Activated T-cell treated with anti-CD3 and anti-CD28 coated beads, Interleukin-2, amount 50 U/mL, for 24 hours (primary cell): ENCODE measurements around the gene MAPKBP1.

ENCODE experiments used
- DNase-seq: peaks from one replicate; pipeline ENCODE4 v3.0.0-alpha.2; 2020
- H3K27ac Mint-ChIP-seq: 2 replicates; pipeline ENCODE4 v1.8.0; 2020; ENCODE audit warnings: mild to moderate bottlenecking, mixed read lengths
- H3K27me3 Mint-ChIP-seq: 2 replicates; pipeline ENCODE4 v1.8.0; 2020; ENCODE audit warnings: mixed read lengths
- H3K36me3 Mint-ChIP-seq: 2 replicates; pipeline ENCODE4 v1.8.0; 2020; ENCODE audit warnings: low read depth, mixed read lengths
- H3K4me1 Mint-ChIP-seq: 2 replicates; pipeline ENCODE4 v1.8.0; 2020; ENCODE audit warnings: low read depth, mixed read lengths
- H3K4me3 Mint-ChIP-seq: 2 replicates; pipeline ENCODE4 v1.8.0; 2020; ENCODE audit warnings: mild to moderate bottlenecking, moderate library complexity, mixed read lengths
- H3K9me3 Mint-ChIP-seq: 2 replicates; pipeline ENCODE4 v1.8.0; 2020; ENCODE audit warnings: mixed read lengths

The MAPKBP1 gene

DNA sequence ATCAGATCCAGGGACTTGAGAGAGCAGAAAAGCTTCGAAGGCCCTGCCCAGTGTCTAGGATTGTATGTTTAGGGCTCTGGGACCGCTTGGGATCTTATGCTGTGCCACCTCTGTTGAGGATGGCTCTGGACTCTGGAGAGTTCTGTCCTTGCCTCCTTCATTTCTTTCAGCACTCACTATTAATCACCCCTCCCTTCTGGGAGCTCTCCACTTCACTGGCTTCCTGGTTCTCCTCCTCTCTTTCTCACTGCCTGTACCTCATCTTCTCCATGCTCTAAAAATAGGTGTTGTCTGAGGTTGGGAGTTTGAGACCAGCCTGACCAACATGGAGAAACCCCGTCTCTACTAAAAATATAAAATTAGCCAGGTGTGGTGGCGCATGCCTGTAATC is 17.3 kb downstream of the MAPKBP1 start:
- Mint-ChIP-seq H3K4me3 (no peak overlapping the region), H3K36me3 (no peaks in the 10 kb centered on the region), H3K27ac (no peak overlapping the region), H3K4me1 (peaks cover 52% of the 10 kb centered on the region), H3K9me3 (no peaks in the 10 kb centered on the region), H3K27me3 (no peaks in the 10 kb centered on the region)
- DNase-seq, result no peak

DNA sequence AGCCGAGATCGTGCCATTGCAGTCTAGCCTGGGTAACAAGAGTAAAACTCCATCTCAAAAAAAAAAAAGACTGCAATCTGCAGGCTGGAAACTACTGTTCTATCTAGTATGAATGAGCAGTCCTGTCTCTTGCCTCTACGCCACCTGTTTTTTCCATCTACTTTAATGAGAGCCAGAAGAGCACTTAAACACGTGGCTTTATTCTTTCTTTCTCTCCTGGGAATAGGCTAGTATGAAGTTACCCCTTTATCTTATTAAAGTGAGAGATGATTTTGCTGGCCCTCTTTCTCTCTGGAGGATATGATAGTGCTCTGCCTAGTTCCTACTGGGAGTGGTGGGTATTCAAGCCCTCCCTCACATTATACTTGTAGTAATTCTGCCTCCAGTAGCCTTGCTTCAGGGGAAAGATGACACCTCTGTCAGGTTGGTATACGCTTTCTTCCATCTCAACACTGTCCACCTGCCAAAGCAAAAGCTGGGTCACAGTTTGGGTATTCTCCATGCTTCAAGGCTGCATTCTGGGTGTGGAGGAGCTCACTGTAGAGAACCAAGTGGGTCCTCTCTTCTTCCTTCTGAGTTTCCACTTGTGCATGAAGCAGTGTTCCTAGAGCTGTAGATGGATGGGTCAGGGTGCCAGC is 17.8 kb downstream of the MAPKBP1 start:
- no peak overlapping the region for H3K27ac Mint-ChIP-seq
- H3K4me3 Mint-ChIP-seq, result no peak overlapping the region
- H3K4me1 Mint-ChIP-seq, result peaks cover 52% of the 10 kb centered on the region
- no peak for DNase-seq
- no peaks in the 10 kb centered on the region for H3K9me3 Mint-ChIP-seq
- no peaks in the 10 kb centered on the region for H3K36me3 Mint-ChIP-seq
- no peaks in the 10 kb centered on the region for H3K27me3 Mint-ChIP-seq

DNA sequence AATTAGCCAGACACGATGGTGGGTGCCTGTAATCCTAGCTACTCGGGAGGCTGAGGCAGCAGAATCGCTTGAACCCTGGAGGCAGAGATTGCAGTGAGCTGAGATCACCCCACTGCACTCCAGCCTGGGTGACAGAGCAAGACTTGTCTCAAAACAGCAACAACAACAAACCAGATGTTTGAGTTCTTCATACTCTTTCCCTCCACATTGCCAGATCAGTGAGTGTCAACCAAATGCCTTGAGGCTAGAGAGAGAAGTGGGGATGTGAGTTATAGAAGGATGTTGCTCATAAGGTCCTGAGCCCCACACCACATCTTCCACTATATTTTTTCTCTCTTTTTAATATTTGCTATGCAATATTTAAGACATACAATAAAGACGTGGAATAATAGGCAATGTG is 19.8 kb downstream of the MAPKBP1 start:
- H3K4me3 Mint-ChIP-seq, result no peak overlapping the region

DNA sequence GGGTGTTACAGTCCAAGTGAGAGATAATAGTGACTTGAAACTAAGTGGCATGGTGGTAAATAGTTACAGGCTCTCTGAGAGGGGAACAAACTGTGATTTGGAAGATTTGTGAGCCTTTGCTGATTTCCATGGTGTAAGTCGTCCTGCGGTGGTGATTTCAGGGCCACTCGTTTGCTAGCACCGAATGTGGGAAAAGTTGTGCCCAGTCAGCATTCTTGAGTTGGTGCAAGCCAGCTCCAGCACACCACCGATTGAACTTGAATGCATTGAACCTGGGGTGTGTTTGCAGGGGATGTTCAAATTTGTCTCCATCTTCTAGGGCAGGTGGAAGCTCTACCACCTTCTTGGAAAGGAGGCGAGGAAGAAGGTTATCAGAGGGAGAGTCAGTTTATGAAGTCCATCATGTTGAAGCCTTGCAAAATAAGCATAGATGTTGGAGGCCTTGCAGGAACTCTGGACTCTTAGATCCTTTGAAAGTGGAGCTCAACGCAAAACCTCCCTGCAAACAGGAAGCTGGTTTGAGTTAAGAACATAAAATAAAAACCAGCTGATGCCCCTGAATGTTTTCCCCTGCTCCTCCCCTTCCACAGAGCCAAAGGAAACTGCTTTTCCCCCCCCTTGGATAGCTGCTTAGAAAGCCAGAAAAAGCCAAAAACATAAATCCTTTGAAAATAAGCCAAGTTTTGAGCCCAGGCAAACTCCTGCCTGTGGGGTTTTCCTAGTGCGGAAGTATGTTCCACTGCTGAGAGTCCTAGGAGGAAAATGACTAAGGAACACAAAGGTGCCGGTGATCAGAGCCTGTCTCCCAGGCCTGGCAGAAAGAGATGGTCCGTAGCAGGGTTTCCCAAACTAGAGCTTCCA is 21.9 kb downstream of the MAPKBP1 start:
- H3K36me3 Mint-ChIP-seq, result peaks cover 19% of the 10 kb centered on the region
- H3K27ac Mint-ChIP-seq, result peak overlapping the region; percentile 31
- H3K9me3 Mint-ChIP-seq, result no peaks in the 10 kb centered on the region
- H3K4me1 Mint-ChIP-seq, result peaks cover 26% of the 10 kb centered on the region
- no peaks in the 10 kb centered on the region for H3K27me3 Mint-ChIP-seq
- DNase-seq, result no peak
- no peak overlapping the region for H3K4me3 Mint-ChIP-seq

More for the DNA sequence above, 19.8 kb downstream of the MAPKBP1 start:
- no peak for DNase-seq
- no peaks in the 10 kb centered on the region for H3K27me3 Mint-ChIP-seq
- no peaks in the 10 kb centered on the region for H3K36me3 Mint-ChIP-seq
- no peaks in the 10 kb centered on the region for H3K9me3 Mint-ChIP-seq
- H3K27ac Mint-ChIP-seq, result no peak overlapping the region
- H3K4me1 Mint-ChIP-seq, result peaks cover 46% of the 10 kb centered on the region

DNA sequence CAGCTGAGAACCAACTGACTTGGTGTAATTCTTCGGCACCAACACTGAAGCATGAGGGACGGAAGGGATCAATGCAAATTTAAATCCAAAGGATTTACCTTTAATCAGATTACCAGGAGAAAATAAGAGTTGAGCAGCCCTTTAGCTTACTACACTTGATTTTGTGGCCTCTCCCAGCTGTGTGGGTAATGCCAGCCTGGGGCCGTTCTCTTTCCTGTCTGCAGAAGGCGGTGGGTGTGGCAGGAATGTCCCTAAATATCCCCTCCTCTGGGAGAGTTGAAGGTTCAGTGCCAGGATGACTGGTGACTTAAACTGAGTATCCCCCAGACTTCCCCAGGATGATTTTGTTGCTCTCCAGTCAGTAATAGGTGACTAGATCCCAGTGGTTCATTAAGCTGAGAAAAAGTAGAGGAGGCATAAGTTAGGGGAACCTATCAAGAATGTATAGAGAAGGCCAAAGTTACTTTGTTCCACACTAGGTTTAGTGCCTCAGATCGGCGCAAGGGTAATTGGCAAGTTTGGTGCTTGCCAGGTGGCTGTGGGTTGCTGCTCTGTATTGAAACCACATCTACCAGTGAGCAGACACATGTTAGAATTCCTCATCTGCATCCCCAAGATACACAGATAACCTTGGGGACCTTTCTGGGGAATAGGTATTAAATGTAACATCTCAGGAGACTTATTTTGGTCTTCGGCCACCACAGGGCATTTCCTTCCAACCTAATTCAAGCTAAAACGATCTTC is 23.1 kb downstream of the MAPKBP1 start:
- Mint-ChIP-seq H3K4me1 (peaks cover 19% of the 10 kb centered on the region), H3K9me3 (no peaks in the 10 kb centered on the region), H3K4me3 (no peak overlapping the region), H3K27me3 (no peaks in the 10 kb centered on the region), H3K36me3 (peaks cover 21% of the 10 kb centered on the region), H3K27ac (no peak overlapping the region)
- DNase-seq, result no peak

DNA sequence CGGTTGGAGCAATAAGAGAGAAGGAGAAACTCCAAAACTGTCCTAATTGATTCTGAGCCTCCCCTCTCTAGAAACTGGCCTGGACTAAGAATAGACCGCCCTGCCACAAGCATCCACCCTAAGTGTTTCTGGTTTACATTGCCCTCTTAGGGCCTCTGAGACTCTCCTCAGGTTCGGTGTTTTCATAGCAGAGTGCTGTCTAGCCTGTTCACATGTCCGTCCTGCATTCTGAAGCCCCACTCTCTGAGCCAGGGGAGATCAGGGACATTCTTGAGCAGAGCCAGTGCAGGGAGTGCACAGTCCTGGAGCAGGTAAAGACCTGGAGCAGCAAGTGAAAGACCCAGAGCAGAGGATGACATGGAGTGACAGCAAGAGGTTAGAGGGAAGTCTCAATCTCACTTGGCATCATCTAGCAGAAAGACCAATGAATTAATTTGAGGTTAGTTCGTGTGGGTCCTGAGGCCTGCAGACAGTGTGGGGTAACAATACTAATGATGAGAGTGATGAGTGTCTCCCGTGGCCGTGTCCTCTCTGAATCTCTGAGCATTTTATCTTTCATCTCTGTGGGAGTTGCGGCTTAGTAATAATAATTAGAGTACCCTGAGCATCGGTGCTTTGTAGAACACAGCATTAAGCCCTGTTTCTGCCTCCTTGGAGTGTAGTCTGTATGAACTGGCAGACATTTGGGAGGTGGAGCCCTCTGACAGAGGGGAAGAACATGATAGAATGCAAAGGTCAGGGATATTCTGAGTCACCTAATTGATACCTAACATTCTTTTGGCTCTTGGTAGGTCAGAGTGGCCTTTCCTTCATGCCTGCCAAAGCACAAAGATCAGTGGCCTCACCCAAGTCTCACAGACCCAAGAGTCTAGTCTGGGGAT is 24.6 kb downstream of the MAPKBP1 start:
- DNase-seq, result no peak
- Mint-ChIP-seq H3K9me3 (no peaks in the 10 kb centered on the region), H3K4me3 (no peak overlapping the region), H3K4me1 (peaks cover 17% of the 10 kb centered on the region), H3K27ac (peak overlapping the region; percentile 24), H3K27me3 (no peaks in the 10 kb centered on the region), H3K36me3 (peaks cover 21% of the 10 kb centered on the region)

DNA sequence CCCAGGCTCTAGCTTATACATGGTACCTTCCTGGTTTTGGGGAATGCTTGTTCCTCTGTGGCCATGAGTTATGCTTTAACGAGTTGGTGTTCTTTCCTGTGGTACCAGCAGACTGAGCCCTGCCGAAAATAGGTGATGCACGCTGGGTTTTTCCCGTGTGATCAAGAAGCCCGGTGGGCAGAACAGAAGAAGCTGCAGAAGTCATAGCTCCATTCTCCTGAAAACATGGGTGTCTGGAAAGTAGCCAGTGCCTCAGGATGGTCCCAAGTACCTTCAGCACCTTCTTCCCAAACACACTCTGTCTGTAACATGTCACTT is 25.2 kb downstream of the MAPKBP1 start:
- Mint-ChIP-seq H3K36me3 (peaks cover 21% of the 10 kb centered on the region), H3K9me3 (no peaks in the 10 kb centered on the region), H3K27me3 (no peaks in the 10 kb centered on the region), H3K4me3 (no peak overlapping the region), H3K4me1 (peaks cover 16% of the 10 kb centered on the region), H3K27ac (no peak overlapping the region)
- no peak for DNase-seq

DNA sequence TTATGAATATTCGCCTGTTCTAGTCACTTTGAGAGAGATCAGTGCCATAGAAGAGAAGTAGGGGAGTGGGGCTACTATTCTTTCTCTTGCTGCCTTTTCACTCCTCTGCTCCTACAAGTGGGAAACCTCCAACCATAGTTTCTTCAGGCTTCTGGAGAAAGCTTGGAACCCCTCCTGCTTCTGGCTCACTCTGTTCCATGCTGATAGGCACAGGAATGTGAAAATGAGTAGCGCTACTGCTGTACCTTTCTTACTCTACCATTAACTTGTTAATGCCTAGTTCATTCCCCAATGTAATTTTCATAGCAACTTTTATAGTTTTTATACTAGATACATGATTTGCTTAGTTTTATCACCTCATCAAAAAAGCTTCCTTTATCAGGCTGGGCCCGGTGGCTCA is 26.9 kb downstream of the MAPKBP1 start:
- Mint-ChIP-seq H3K4me3 (no peak overlapping the region), H3K4me1 (peaks cover 11% of the 10 kb centered on the region), H3K27me3 (no peaks in the 10 kb centered on the region), H3K36me3 (peaks cover 23% of the 10 kb centered on the region), H3K9me3 (no peaks in the 10 kb centered on the region), H3K27ac (no peak overlapping the region)
- DNase-seq, result no peak

DNA sequence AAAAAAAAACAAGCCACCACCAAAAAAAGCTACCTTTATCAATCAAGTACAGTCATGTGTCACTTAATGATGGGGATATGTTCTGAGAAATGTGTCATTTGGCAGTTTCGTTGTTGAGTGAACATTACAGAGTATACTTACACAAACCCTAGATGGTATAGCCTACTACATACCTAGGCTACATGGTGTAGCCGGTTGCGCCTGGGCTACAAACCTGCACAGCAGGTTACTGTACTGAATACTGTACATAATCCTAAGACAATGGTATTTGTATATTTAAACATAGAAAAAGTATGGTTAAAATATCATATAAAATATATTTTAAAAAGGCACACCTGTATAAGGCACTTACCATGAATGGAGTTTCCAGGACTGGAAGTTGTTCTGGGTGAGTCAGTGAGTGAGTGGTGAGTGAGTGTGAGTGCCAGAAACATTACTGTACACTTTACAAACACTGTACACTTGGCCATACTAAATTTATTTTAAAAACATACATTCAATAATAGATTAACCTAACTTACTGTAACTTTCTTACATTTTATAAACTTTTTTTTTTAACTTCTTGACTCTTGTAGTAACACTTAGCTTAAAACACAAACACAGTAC is 27.7 kb downstream of the MAPKBP1 start:
- Mint-ChIP-seq H3K27ac (no peak overlapping the region), H3K4me3 (no peak overlapping the region), H3K27me3 (no peaks in the 10 kb centered on the region), H3K9me3 (no peaks in the 10 kb centered on the region), H3K4me1 (peaks cover 10% of the 10 kb centered on the region), H3K36me3 (peaks cover 23% of the 10 kb centered on the region)
- DNase-seq, result no peak

DNA sequence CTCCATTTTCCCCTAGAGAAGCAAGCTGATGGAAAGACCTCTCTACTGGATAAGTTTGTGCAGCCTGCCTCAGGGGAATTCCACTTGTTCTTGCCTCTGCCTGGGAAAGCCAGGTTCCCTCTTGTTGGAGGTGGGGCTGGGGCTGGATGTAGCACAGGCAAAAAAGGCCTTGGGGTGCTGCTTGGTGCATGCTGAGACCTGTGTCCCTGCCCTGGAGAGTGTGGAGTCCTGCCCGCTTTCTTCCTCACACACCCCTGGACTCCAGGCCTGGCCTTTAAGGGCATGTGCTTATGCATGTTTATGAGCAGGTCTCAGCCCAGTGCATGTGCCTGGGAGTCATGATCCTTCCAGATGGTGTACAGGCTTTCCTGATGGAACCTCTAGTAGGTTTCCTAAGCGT is 30.1 kb downstream of the MAPKBP1 start:
- peaks cover 23% of the 10 kb centered on the region for H3K36me3 Mint-ChIP-seq
- H3K27me3 Mint-ChIP-seq, result no peaks in the 10 kb centered on the region
- H3K4me3 Mint-ChIP-seq, result no peak overlapping the region
- peaks cover 7% of the 10 kb centered on the region for H3K4me1 Mint-ChIP-seq
- H3K9me3 Mint-ChIP-seq, result no peaks in the 10 kb centered on the region
- DNase-seq, result no peak
- peak overlapping the region; percentile 5 for H3K27ac Mint-ChIP-seq

DNA sequence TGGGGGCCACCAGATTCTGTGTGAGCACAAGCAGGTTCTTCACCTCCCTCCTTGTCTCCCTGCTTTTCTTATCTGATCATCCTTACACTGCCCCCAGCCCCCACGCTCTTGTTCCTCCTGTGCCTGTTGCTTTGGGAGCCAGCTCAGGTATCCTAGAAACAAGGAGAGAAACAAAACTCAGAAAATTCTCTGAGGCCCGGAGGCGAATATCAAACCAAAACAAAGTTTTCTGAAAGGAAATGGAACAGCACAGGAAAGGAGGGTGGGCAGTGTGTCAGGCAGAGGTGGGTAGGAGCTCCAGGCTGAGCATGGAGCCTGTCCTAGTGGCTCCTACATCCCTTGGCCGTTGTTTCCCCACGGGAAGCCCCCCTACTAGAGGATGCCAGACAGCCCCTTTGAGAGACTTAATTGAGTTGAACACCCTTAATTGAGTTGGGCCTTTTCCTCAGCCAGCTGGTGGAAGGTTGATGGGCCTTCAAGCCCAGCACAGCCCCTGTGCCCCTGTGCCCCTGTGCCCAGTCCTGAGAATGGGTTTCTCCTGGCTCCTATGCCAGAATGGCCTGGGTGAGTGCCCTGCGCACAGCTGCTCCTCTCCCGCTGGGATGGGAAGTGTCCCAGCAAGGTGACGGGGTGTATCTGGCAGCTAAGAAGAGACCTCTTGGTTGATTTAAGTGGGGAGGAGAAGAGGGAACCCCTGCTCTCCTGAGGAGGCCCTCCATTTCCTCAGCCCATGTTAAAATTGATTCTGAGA is 30.8 kb downstream of the MAPKBP1 start:
- Mint-ChIP-seq H3K4me1 (peaks cover 13% of the 10 kb centered on the region), H3K36me3 (peaks cover 16% of the 10 kb centered on the region), H3K9me3 (no peaks in the 10 kb centered on the region), H3K27ac (peak overlapping the region; percentile 61), H3K27me3 (no peaks in the 10 kb centered on the region), H3K4me3 (no peak overlapping the region)
- DNase-seq, result no peak

DNA sequence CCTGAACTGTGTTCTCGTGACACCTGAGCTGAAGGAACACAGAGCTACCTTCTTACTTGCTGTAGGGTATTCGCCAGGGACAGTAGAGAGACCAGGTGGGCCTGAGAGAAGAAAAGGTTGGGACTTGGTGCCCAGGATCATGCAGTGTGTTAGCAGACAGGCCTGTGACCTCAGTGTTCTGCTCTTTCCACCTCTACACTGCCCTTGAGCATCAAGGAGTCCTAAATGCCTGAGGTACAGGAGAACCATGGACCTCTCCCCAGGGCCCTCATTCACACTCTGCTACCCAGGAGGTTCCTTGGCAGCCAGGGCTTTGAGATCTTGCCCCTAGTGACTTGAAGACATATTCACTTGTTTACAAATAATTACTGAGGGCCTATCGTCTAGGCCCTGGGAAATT is 31.4 kb downstream of the MAPKBP1 start:
- Mint-ChIP-seq H3K9me3 (no peaks in the 10 kb centered on the region), H3K4me3 (no peak overlapping the region), H3K36me3 (peaks cover 9% of the 10 kb centered on the region), H3K27me3 (no peaks in the 10 kb centered on the region), H3K4me1 (peaks cover 14% of the 10 kb centered on the region), H3K27ac (peak overlapping the region; percentile 61)
- no peak for DNase-seq

DNA sequence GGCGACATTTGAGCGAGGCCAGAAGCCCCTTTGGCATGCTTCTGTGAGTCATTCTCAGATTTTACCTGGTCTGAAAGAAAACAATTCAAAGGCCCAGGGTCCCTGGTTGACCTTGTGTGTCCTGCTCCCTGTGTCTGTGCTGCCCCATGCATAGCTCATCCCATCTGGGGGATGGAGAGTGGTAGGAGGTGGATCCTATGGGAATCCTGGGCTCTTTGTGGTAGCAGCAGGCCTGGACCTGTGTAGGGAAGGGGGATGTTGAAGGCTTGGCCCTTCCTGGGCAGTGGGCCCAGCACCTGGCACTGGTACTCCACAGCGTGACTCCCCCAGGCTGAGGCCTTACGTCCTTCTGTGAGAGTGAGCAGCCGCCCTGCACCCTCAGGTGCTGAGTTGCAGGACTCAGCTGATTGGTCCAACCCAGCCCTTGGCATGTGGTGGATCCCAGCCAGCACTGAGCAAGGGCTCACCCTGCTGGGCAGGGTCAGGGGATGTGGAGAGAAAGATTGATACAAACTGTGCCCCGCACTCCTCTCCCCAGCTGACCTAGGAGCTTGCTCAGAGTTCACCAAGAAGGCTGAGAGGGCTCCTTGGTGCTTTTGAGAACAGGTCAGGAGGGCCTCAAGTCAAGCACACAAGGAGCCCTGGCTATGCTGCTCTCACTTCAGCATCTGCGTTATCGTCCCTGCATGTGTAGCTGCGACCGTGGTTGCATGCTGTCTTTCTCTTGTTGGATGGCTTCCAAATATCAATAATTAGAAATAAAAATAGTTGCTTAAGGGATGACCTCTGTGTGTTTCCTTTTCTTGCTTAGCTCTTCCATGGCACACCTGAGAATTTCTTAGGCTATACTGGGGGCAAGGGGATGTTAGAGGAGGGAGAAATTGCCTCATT is 32.3 kb downstream of the MAPKBP1 start:
- Mint-ChIP-seq H3K9me3 (no peaks in the 10 kb centered on the region), H3K27me3 (no peaks in the 10 kb centered on the region), H3K36me3 (peaks cover 3% of the 10 kb centered on the region), H3K4me3 (no peak overlapping the region), H3K4me1 (peaks cover 22% of the 10 kb centered on the region), H3K27ac (no peak overlapping the region)
- DNase-seq, result no peak
